PC-9 (cell line): ENCODE measurements around the gene OR2T34.

Experiments used
- CTCF ChIP-seq: fragments of 200-600 bp; sonication (generic); conservative IDR thresholded peaks from 2 replicates; pipeline ENCODE4 v1.6.1; 2017; ENCODE audit warnings: mixed run types, antibody characterized with exemption, mild to moderate bottlenecking, moderate library complexity
- EZH2 ChIP-seq: fragments of 200-600 bp; sonication (generic); IDR thresholded peaks from 2 replicates; pipeline ENCODE4 v1.8.0; 2017; ENCODE audit warnings: antibody characterized with exemption, low read depth

DNA sequence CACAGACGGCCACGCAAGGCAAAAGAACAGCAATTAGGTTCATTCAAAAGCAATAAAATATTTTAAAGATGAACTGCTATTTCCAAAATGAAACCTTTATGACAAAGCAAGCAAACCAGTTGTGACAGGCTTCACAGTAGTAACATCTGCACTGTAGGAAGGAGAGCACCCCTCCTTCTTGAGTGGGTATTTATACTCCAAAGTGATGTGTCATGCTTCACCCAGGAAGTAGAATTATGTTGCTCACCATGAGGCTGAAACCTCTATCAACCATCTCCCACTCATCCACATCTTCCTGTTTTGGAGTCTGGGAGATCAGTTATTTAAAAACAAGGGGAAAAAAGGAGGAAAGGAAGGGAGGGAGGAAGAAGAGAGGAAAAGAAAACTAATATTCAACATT lies 22.1 kb upstream of the OR2T34 start:
- no peak for TF ChIP-seq CTCF
- TF ChIP-seq EZH2 = no peak
